SK-N-SH (cell line): ENCODE results near the gene TRAM2. TPM values are rescaled to one million over a fixed set of nuclear protein-coding genes. Genes with fewer than 3 reads are reported as not detected.

ENCODE experiments used
- CTCF ChIA-PET: fragments of 300-600, 350-600 bp; formaldehyde crosslinking; extraction: SDS; loops from one replicate; lab custom pipeline; 2021; lab: Yijun Ruan, JAX
- POLR2A ChIA-PET: fragments of 350-600 bp; sonication (Branson Sonifier 250); formaldehyde crosslinking; extraction: SDS; loops from one replicate; lab custom pipeline; 2020; ENCODE audit warnings: antibody characterized with exemption, inconsistent platforms; lab: Yijun Ruan, JAX
- DNase-seq: peaks from one replicate; pipeline ENCODE4 v3.0.0; 2012
- H2AFZ ChIP-seq: fragments of 200-600 bp; sonication (generic); 2 replicates; pipeline ENCODE4 v1.8.1; 2016; ENCODE audit warnings: antibody characterized with exemption, mild to moderate bottlenecking, low read depth
- H3F3A ChIP-seq: fragments of 200-600 bp; sonication (generic); replicated peaks from 2 replicates; pipeline ENCODE3; 2016; ENCODE audit warnings: antibody characterized with exemption, mild to moderate bottlenecking; ENCODE audit not compliant: insufficient read depth
- H3K27ac ChIP-seq, 2 experiments: fragments of 200-500 bp in 1 of 2; fragments of 200-600 bp in 1 of 2; sonication (Bioruptor generic) in 1 of 2; sonication (generic), shearing (Covaris generic) in 1 of 2; 2 replicates each; pipeline versions ENCODE4 v1.5.1 to v1.6.1; 2014 to 2016; ENCODE audit warnings: low read depth in 2 of 2, inconsistent platforms in 1 of 2, low read length in 1 of 2, mild to moderate bottlenecking in 1 of 2, mixed read lengths in 1 of 2
- H3K27me3 ChIP-seq: fragments of 200-600 bp; sonication (generic), shearing (Covaris generic); 2 replicates; pipeline ENCODE4 v1.6.1; 2016; ENCODE audit warnings: mixed run types; ENCODE audit not compliant: insufficient read depth
- H3K36me3 ChIP-seq, 2 experiments: fragments of 200-500 bp in 1 of 2; fragments of 200-600 bp in 1 of 2; sonication (Bioruptor generic) in 1 of 2; sonication (generic) in 1 of 2; replicated peaks in 1 of 2; 2 replicates each; pipeline versions ENCODE3 to v1.5.1; 2014 to 2016; ENCODE audit warnings: low read length in 1 of 2, mild to moderate bottlenecking in 1 of 2; ENCODE audit not compliant: insufficient read depth in 2 of 2, control insufficient read depth in 1 of 2
- H3K4me1 ChIP-seq, 2 experiments: fragments of 200-500 bp in 1 of 2; fragments of 200-600 bp in 1 of 2; sonication (Bioruptor generic) in 1 of 2; sonication (generic), shearing (Covaris generic) in 1 of 2; 2 replicates each; pipeline versions ENCODE4 v1.5.1 to v1.6.1; 2014 to 2016; ENCODE audit warnings: low read depth in 1 of 2, low read length in 1 of 2, mixed run types in 1 of 2; ENCODE audit not compliant: insufficient read depth in 2 of 2, control insufficient read depth in 1 of 2
- H3K4me2 ChIP-seq: fragments of 200-600 bp; sonication (generic), shearing (Covaris generic); 2 replicates; pipeline ENCODE4 v1.6.1; 2017; ENCODE audit warnings: mixed run types
- H3K4me3 ChIP-seq, 2 experiments: fragments of 200-500 bp in 1 of 2; fragments of 200-600 bp in 1 of 2; sonication (Bioruptor generic) in 1 of 2; sonication (generic), shearing (Covaris generic) in 1 of 2; 2 replicates each; pipeline versions ENCODE4 v1.5.1 to v1.8.1; 2014 to 2016; ENCODE audit warnings: low read depth in 2 of 2, inconsistent platforms in 1 of 2, low read length in 1 of 2, mild to moderate bottlenecking in 1 of 2, mixed read lengths in 1 of 2, moderate library complexity in 1 of 2
- H3K79me2 ChIP-seq: fragments of 200-600 bp; sonication (generic); 2 replicates; pipeline ENCODE4 v1.8.1; 2017; ENCODE audit warnings: mild to moderate bottlenecking; ENCODE audit not compliant: insufficient read depth
- H3K9ac ChIP-seq: fragments of 200-600 bp; sonication (generic); 2 replicates; pipeline ENCODE4 v1.6.1; 2017; ENCODE audit warnings: mixed run types
- H3K9me2 ChIP-seq: fragments of 200-600 bp; sonication (generic); 2 replicates; pipeline ENCODE4 v1.6.1; 2017; ENCODE audit warnings: mixed run types
- H3K9me3 ChIP-seq: fragments of 200-600 bp; sonication (generic); 2 replicates; pipeline ENCODE4 v1.6.1; 2017; ENCODE audit warnings: mixed run types, mild to moderate bottlenecking, moderate library complexity
- H4K20me1 ChIP-seq: fragments of 200-600 bp; sonication (generic); 2 replicates; pipeline ENCODE4 v1.6.1; 2017; ENCODE audit warnings: mild to moderate bottlenecking, mixed run types; ENCODE audit not compliant: insufficient read depth
- ELF1 ChIP-seq: IDR thresholded peaks from 2 replicates; pipeline ENCODE4 v1.4.0; 2012
- FOXM1 ChIP-seq: IDR thresholded peaks from 2 replicates; pipeline ENCODE4 v1.4.0; 2012; ENCODE audit warnings: low read depth, mild to moderate bottlenecking
- GABPA ChIP-seq: IDR thresholded peaks from 2 replicates; pipeline ENCODE4 v1.4.0; 2012; ENCODE audit warnings: low read depth, mild to moderate bottlenecking
- GATA2 ChIP-seq: sonication (generic); formaldehyde crosslinking; IDR thresholded peaks from 2 replicates; pipeline ENCODE4 v1.5.0; 2020; ENCODE audit warnings: mild to moderate bottlenecking, missing genetic modification reagents
- JUND ChIP-seq: IDR thresholded peaks from 2 replicates; pipeline ENCODE4 v1.4.0; 2012
- MEF2A ChIP-seq: IDR thresholded peaks from 2 replicates; pipeline ENCODE4 v1.4.0; 2012; ENCODE audit warnings: low read depth, borderline replicate concordance
- RAD21 ChIP-seq: IDR thresholded peaks from 2 replicates; pipeline ENCODE4 v1.6.1; 2012; ENCODE audit warnings: mild to moderate bottlenecking, low read length
- REST ChIP-seq: IDR thresholded peaks from 2 replicates; pipeline ENCODE4 v1.6.1; 2012; ENCODE audit warnings: mild to moderate bottlenecking, low read depth, low read length, moderate library complexity
- RFX5 ChIP-seq: IDR thresholded peaks from 2 replicates; pipeline ENCODE4 v1.6.1; 2012; ENCODE audit warnings: mild to moderate bottlenecking, improper control_type of control experiment, low read length
- RXRA ChIP-seq: IDR thresholded peaks from 2 replicates; pipeline ENCODE4 v1.4.0; 2012; ENCODE audit warnings: low read depth, mild to moderate bottlenecking, borderline replicate concordance
- SIN3A ChIP-seq: IDR thresholded peaks from 2 replicates; pipeline ENCODE4 v1.6.1; 2012; ENCODE audit warnings: low read depth, mild to moderate bottlenecking, low read length, moderate library complexity, borderline replicate concordance
- TAF1 ChIP-seq: IDR thresholded peaks from 2 replicates; pipeline ENCODE4 v1.6.1; 2012; ENCODE audit warnings: low read depth, mild to moderate bottlenecking, low read length, moderate library complexity, borderline replicate concordance
- WGBS: methylation state at CpG from one replicate; pipeline ENCODE4 v1.1.6; 2017; ENCODE audit warnings: low lambda C conversion rate; 5-methylcytosine and 5-hydroxymethylcytosine counted together
- polyA plus RNA-seq, 3 experiments: library from polyadenylated mRNA; depleted of rRNA; stranded (reverse); fragments of >200 nt; gene quantifications; 2 replicates each; pipeline ENCODE4 v1.2.3, GENCODE V29; 2012
- TF ChIP-seq, protein P1 (sequence below): fragments of 200-600 bp; sonication (generic); IDR thresholded peaks from 2 replicates; pipeline ENCODE4 v1.6.1; 2017; ENCODE audit warnings: antibody characterized with exemption, mild to moderate bottlenecking, moderate library complexity
- TF ChIP-seq, protein P2 (sequence below): fragments of 150-350 bp; IDR thresholded peaks from 2 replicates; pipeline ENCODE4 v1.6.1; 2016; ENCODE audit warnings: mild to moderate bottlenecking, low read depth, low read length
- TF ChIP-seq, protein P3 (sequence below): IDR thresholded peaks from 2 replicates; pipeline ENCODE4; 2012

TRAM2 gene
- polyA plus RNA-seq, 1 of the 3 experiments (the other 2 are of a cell fraction): 26.4 TPM

GRCh38 chr6:52577778-52578463 is 1.1 kb upstream of the TRAM2 start:
- DNase-seq: no peak
- 87% methylated on average over 9 of the region's 9 CpGs for WGBS
- peaks cover 29 to 36% of the 10 kb centered on the region in 2 experiments for H3K4me1 ChIP-seq
- ChIA-PET CTCF (interaction anchor here (0.9 to 8.6 kb wide), 9 partner anchors 8 to 158 kb away, joined by 3 to 86 read pairs (median 4); partner anchors contain the start of gene EFHC1), POLR2A (interaction anchor here (0.7 to 2.0 kb wide), 5 partner anchors 8 to 20 kb away, joined by 3 to 8 read pairs (median 5); no protein-coding TSS in a partner anchor)
- H3F3A ChIP-seq: peaks cover 19% of the 10 kb centered on the region
- H4K20me1 ChIP-seq: peaks cover 19% of the 10 kb centered on the region; the same call in 1 of the 2 replicates
- peaks cover 0 to 9% of the 10 kb centered on the region in 2 experiments for H3K36me3 ChIP-seq
- peak overlapping the region; percentile 96 to 98 for H3K27ac ChIP-seq
- peak overlapping the region; percentile 79 for H2AFZ ChIP-seq
- peaks cover 51% of the 10 kb centered on the region for H3K79me2 ChIP-seq
- H3K4me2 ChIP-seq: peak overlapping the region; percentile 97
- TF ChIP-seq RFX5: no peak
- TF ChIP-seq JUND: no peak
- no peak for TF ChIP-seq FOXM1
- TF ChIP-seq REST: no peak
- no peak for TF ChIP-seq MEF2A
- TF ChIP-seq RXRA: no peak
- TF ChIP-seq, protein P1, sequence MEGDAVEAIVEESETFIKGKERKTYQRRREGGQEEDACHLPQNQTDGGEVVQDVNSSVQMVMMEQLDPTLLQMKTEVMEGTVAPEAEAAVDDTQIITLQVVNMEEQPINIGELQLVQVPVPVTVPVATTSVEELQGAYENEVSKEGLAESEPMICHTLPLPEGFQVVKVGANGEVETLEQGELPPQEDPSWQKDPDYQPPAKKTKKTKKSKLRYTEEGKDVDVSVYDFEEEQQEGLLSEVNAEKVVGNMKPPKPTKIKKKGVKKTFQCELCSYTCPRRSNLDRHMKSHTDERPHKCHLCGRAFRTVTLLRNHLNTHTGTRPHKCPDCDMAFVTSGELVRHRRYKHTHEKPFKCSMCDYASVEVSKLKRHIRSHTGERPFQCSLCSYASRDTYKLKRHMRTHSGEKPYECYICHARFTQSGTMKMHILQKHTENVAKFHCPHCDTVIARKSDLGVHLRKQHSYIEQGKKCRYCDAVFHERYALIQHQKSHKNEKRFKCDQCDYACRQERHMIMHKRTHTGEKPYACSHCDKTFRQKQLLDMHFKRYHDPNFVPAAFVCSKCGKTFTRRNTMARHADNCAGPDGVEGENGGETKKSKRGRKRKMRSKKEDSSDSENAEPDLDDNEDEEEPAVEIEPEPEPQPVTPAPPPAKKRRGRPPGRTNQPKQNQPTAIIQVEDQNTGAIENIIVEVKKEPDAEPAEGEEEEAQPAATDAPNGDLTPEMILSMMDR: no peak
- TF ChIP-seq, protein P2, sequence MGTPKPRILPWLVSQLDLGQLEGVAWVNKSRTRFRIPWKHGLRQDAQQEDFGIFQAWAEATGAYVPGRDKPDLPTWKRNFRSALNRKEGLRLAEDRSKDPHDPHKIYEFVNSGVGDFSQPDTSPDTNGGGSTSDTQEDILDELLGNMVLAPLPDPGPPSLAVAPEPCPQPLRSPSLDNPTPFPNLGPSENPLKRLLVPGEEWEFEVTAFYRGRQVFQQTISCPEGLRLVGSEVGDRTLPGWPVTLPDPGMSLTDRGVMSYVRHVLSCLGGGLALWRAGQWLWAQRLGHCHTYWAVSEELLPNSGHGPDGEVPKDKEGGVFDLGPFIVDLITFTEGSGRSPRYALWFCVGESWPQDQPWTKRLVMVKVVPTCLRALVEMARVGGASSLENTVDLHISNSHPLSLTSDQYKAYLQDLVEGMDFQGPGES: no peak
- TF ChIP-seq SIN3A: no peak
- no peak for TF ChIP-seq TAF1
- TF ChIP-seq RAD21: no peak
- TF ChIP-seq, protein P3, sequence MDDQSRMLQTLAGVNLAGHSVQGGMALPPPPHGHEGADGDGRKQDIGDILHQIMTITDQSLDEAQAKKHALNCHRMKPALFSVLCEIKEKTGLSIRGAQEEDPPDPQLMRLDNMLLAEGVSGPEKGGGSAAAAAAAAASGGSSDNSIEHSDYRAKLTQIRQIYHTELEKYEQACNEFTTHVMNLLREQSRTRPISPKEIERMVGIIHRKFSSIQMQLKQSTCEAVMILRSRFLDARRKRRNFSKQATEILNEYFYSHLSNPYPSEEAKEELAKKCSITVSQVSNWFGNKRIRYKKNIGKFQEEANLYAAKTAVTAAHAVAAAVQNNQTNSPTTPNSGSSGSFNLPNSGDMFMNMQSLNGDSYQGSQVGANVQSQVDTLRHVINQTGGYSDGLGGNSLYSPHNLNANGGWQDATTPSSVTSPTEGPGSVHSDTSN: no peak
- TF ChIP-seq ELF1: no peak
- no peak for TF ChIP-seq GATA2 (CRISPR knock-in tag)
- no peak for TF ChIP-seq GABPA
- peak overlapping the region; percentile 83 to 88 for H3K4me3 ChIP-seq
- no peaks in the 10 kb centered on the region for H3K9me3 ChIP-seq
- no peaks in the 10 kb centered on the region for H3K9me2 ChIP-seq
- H3K9ac ChIP-seq: peak overlapping the region; percentile 97
- H3K27me3 ChIP-seq: no peaks in the 10 kb centered on the region
